Measurements from ENCODE around the gene MAST2. TPM values are rescaled to one million over a fixed set of nuclear protein-coding genes. Genes with fewer than 3 reads are reported as not detected.

MAST2 gene
- total RNA-seq, 1 donor from 2014 or later: 61.0 TPM

DNA sequence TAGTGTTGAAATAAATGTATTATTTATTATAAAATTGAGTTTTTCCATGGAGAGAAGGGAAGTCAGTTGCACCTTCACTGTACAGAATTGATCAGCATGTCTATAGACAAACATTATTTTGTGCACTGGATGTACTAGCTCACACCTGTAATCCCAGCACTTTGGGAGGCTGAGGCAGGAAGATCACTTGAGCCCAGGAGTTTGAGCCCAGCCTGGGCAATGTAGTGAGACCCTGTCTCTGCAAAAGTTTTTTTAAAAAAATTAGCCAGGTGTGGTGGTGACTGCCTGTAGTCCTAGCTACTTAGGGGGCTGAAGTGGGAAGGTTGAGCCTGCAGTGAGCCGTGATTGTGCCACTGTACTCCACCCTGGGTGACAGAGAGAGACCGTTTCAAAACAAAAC is 87.7 kb downstream of the MAST2 start:
- Histone ChIP-seq H3K36me3 (no peaks in the 10 kb centered on the region), H3K27ac (peak overlapping the region in 1 of 2 donors; percentile 55), H3K27me3 (no peaks in the 10 kb centered on the region), H3K9me3 (no peaks in the 10 kb centered on the region), H3K4me1 (peaks cover 0 to 13% of the 10 kb centered on the region in 2 donors), H3K4me3 (no peak overlapping the region)
- no peak for DNase-seq (ENCODE audit: low spot score in 2 of 2)
- intact Hi-C loops (cut with DNase I): loop anchor here (5.0 kb wide), 1 partner anchor 291 kb away; no protein-coding TSS in a partner anchor
- TF ChIP-seq, protein P1, sequence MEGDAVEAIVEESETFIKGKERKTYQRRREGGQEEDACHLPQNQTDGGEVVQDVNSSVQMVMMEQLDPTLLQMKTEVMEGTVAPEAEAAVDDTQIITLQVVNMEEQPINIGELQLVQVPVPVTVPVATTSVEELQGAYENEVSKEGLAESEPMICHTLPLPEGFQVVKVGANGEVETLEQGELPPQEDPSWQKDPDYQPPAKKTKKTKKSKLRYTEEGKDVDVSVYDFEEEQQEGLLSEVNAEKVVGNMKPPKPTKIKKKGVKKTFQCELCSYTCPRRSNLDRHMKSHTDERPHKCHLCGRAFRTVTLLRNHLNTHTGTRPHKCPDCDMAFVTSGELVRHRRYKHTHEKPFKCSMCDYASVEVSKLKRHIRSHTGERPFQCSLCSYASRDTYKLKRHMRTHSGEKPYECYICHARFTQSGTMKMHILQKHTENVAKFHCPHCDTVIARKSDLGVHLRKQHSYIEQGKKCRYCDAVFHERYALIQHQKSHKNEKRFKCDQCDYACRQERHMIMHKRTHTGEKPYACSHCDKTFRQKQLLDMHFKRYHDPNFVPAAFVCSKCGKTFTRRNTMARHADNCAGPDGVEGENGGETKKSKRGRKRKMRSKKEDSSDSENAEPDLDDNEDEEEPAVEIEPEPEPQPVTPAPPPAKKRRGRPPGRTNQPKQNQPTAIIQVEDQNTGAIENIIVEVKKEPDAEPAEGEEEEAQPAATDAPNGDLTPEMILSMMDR (IDR thresholded peaks at IDR 0.05): no peak

DNA sequence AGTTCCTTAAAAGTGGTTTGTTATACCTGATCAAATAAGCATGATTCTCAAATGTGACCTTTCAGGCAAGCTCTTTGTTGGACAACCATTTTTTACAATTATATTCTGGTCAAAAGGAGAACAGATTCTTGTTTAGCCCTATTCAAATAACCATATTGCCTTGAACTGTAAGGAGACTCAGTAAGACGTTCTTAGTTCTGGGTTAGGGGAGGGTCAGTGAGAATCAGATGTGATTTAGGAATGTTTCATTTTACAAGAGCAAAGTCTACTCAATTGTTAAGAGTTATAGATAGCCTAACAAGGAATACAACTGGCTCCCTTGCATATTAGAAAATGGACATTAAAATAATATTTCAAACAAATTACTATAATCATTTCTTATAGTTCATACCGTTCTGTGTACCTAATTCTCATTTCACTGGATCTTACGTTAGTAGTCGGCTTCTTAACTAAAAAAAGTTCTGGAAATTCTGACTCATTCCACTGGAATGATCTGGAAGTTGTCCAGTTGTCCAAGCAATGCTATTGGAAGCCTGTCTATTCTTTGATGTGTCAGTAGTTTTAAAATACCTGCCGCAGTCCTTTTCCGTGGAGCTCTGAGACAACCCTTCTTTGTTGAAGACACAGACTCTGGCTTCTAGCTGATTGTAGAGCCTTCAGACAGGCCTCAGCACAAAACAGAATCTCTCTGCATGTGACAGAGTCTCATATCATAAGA is 88.8 kb downstream of the MAST2 start:
- Histone ChIP-seq H3K9me3 (no peaks in the 10 kb centered on the region), H3K36me3 (no peaks in the 10 kb centered on the region), H3K27me3 (no peaks in the 10 kb centered on the region), H3K27ac (peak overlapping the region; percentile 51 to 55), H3K4me1 (peaks cover 0 to 13% of the 10 kb centered on the region in 2 donors), H3K4me3 (peak overlapping the region in 1 of 2 donors; percentile 3)
- intact Hi-C loops (cut with DNase I): loop anchor here (2.0 to 5.0 kb wide), 2 partner anchors 21 to 290 kb away; no protein-coding TSS in a partner anchor
- no peak for DNase-seq (ENCODE audit: low spot score in 2 of 2)
- TF ChIP-seq, protein P1 (IDR thresholded peaks at IDR 0.05): no peak

DNA sequence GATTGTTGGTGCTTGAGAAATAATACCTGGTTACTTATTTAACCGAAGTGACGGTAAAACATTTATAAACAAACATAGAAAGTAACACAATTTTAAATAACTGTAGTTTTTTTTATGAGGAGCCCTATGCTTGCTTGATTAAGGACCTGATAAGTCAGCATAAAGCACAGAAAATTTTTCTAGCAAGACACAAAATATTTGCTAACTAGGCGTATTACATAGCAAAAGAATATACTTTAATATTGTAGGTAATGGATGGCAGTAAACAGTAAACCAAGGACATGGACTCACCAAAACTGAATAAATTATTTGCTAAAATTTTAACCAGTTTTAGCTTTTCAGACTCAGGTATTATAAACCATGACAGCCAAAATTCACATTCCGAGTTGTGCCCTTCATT is 90.9 kb downstream of the MAST2 start:
- H3K9me3 ChIP-seq: no peaks in the 10 kb centered on the region
- H3K4me1 ChIP-seq: peaks cover 0 to 13% of the 10 kb centered on the region in 2 donors
- intact Hi-C loops (cut with DNase I): loop anchor here (5.0 kb wide), 1 partner anchor 288 kb away; no protein-coding TSS in a partner anchor
- H3K27me3 ChIP-seq: no peaks in the 10 kb centered on the region
- no peaks in the 10 kb centered on the region for H3K36me3 ChIP-seq
- no peak overlapping the region for H3K27ac ChIP-seq
- no peak overlapping the region for H3K4me3 ChIP-seq
- TF ChIP-seq, protein P1 (IDR thresholded peaks at IDR 0.05): no peak
- no peak for DNase-seq (ENCODE audit: low spot score in 2 of 2)

DNA sequence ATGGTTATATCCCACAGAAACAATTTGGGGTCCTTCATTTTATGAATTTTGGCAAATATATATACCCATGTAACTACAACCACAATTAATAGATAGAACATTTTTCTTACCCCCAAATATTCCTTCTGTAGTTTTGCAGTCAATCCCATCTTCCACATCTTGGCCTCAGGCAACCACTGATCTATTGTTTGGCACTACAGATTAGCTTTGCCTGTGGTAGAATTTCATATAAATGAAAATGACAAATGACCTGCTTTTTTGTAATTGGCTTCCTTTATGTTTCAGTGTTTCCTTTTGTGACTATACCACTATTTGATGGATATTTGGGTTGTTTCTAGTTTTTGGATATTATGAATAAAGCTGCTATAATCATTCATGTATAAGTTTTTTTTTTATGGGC is 91.5 kb downstream of the MAST2 start:
- H3K36me3 ChIP-seq: no peaks in the 10 kb centered on the region
- H3K27ac ChIP-seq: no peak overlapping the region
- H3K27me3 ChIP-seq: no peaks in the 10 kb centered on the region
- no peak overlapping the region for H3K4me3 ChIP-seq
- peaks cover 0 to 13% of the 10 kb centered on the region in 2 donors for H3K4me1 ChIP-seq
- TF ChIP-seq, protein P1 (IDR thresholded peaks at IDR 0.05): no peak
- no peak for DNase-seq (ENCODE audit: low spot score in 2 of 2)
- H3K9me3 ChIP-seq: no peaks in the 10 kb centered on the region
- intact Hi-C loops (cut with DNase I): loop anchor here (5.0 kb wide), 1 partner anchor 287 kb away; no protein-coding TSS in a partner anchor

DNA sequence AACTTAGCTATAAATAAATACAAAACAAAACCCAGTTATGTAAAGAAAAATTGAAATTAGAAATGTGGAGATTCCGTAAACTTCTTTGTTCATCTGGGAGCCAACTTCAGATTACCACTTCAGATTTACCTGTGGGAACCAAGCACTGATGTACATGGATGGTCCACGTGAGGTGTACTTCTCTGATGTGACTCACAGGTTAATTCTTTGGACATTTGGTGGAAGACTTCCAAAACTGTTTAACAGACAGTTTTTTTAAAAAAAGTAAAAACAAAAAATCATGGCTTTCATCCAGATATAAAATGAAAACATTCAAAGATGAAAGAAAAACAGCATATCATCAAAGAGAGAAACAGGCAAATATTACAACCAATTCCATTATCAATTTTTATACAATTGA is 92.0 kb downstream of the MAST2 start:
- DNase-seq (ENCODE audit: low spot score in 2 of 2): no peak
- Histone ChIP-seq H3K36me3 (no peaks in the 10 kb centered on the region), H3K27me3 (no peaks in the 10 kb centered on the region), H3K27ac (no peak overlapping the region), H3K9me3 (no peaks in the 10 kb centered on the region), H3K4me3 (no peak overlapping the region), H3K4me1 (peaks cover 0 to 13% of the 10 kb centered on the region in 2 donors)
- intact Hi-C loops (cut with DNase I): no loop called here
- TF ChIP-seq, protein P1 (IDR thresholded peaks at IDR 0.05): no peak
